K562 (cell line): ENCODE results near the gene INHBE. TPM values are rescaled to one million over a fixed set of nuclear protein-coding genes. Genes with fewer than 3 reads are reported as not detected.

Source experiments
- CC2D1A ChIP-seq: fragments of 450-650 bp; IDR thresholded peaks from 2 replicates; pipeline ENCODE4 v1.6.1; 2017; ENCODE audit warnings: mild to moderate bottlenecking
- E2F6 ChIP-seq, 2 experiments: IDR thresholded peaks; 2 replicates each; pipeline ENCODE4 v1.6.1; 2011; ENCODE audit warnings: borderline replicate concordance in 1 of 2, control low read depth in 1 of 2, low read depth in 1 of 2, low read length in 1 of 2, mild to moderate bottlenecking in 1 of 2, mixed read lengths in 1 of 2, moderate library complexity in 1 of 2; ENCODE audit not compliant: insufficient read depth in 1 of 2, insufficient read length in 1 of 2, poor library complexity in 1 of 2, severe bottlenecking in 1 of 2; ENCODE audit errors: extremely low read depth in 1 of 2
- JUN ChIP-seq, 2 experiments: sonication (generic) in 1 of 2; formaldehyde crosslinking in 1 of 2; IDR thresholded peaks; 2 replicates each; pipeline versions ENCODE4 v1.6.1 to v1.8.0; 2012 to 2022; ENCODE audit warnings: borderline replicate concordance in 2 of 2, mild to moderate bottlenecking in 2 of 2, improper control_type of control experiment in 1 of 2, low read depth in 1 of 2, low read length in 1 of 2, missing genetic modification reagents in 1 of 2
- KDM5B ChIP-seq: fragments of 200-600 bp; sonication (generic); IDR thresholded peaks from 2 replicates; pipeline ENCODE4 v1.6.1; 2012; ENCODE audit warnings: low read depth, mild to moderate bottlenecking, moderate library complexity, low read length, control low read depth, inconsistent platforms; ENCODE audit not compliant: insufficient replicate concordance
- MAX ChIP-seq: sonication (generic); formaldehyde crosslinking; IDR thresholded peaks from 2 replicates; pipeline ENCODE4 v1.9.0; 2022; ENCODE audit warnings: mild to moderate bottlenecking, missing genetic modification reagents
- NFRKB ChIP-seq: fragments of 450-650 bp; IDR thresholded peaks from 2 replicates; pipeline ENCODE4 v1.6.1; 2016; ENCODE audit warnings: low read depth
- NR2C2 ChIP-seq, 2 experiments: fragments of 200-800 bp in 1 of 2; sonication (Bioruptor generic) in 1 of 2; sonication (generic) in 1 of 2; formaldehyde crosslinking in 1 of 2; IDR thresholded peaks; 2 replicates each; pipeline versions ENCODE4 v1.6.1 to v1.8.0; 2016 to 2022; ENCODE audit warnings: mild to moderate bottlenecking in 1 of 2, missing compliant biosample characterization in 1 of 2, missing genetic modification characterization in 1 of 2, missing genetic modification reagents in 1 of 2
- PTTG1 ChIP-seq: fragments of 450-650 bp; IDR thresholded peaks from 2 replicates; pipeline ENCODE4 v1.6.1; 2016; ENCODE audit warnings: low read depth, mild to moderate bottlenecking, missing genetic modification characterization, missing compliant biosample characterization
- PURB ChIP-seq: sonication (generic); formaldehyde crosslinking; IDR thresholded peaks from 2 replicates; pipeline ENCODE4 v1.9.0; 2021; ENCODE audit warnings: low read depth, mild to moderate bottlenecking, missing genetic modification reagents
- SMAD2 ChIP-seq: fragments of 150-350 bp; IDR thresholded peaks from 2 replicates; pipeline ENCODE4 v1.6.1; 2014; ENCODE audit warnings: low read depth, mild to moderate bottlenecking, low read length
- SNRNP70 ChIP-seq: fragments of 200-400 bp; formaldehyde crosslinking; optimal IDR thresholded peaks from 2 replicates; pipeline ENCODE3; 2017; ENCODE audit warnings: low read depth, low read length
- ZBTB9 ChIP-seq: fragments of 450-650 bp; formaldehyde crosslinking; IDR thresholded peaks from 2 replicates; pipeline ENCODE4 v1.4.0; 2020; ENCODE audit warnings: mild to moderate bottlenecking, moderate library complexity
- ZFX ChIP-seq: sonication (generic); formaldehyde crosslinking; IDR thresholded peaks from 2 replicates; pipeline ENCODE4 v1.8.0; 2022; ENCODE audit warnings: mild to moderate bottlenecking, missing genetic modification reagents, moderate library complexity
- ZNF311 ChIP-seq: fragments of 250-450 bp; sonication (Bioruptor Pico); IDR thresholded peaks from 2 replicates; pipeline ENCODE4 v1.4.0; 2020; ENCODE audit warnings: mild to moderate bottlenecking, moderate library complexity
- ZNF766 ChIP-seq: fragments of 200-800 bp; sonication (Bioruptor generic); conservative IDR thresholded peaks from 2 replicates; pipeline ENCODE4 v1.6.1; 2016; ENCODE audit warnings: missing genetic modification characterization, missing compliant biosample characterization
- polyA plus RNA-seq, 8 experiments: library from polyadenylated mRNA; depleted of rRNA in 4 of 8; stranded (reverse) in 5 of 8; unstranded in 3 of 8; fragments of >200 nt; fragmentation: Nextera tagmentation in 2 of 8; fragmentation: Illumina TruSeq in 1 of 8; extraction: Ambion mirVana in 2 of 8; extraction: Trizol in 1 of 8; gene quantifications; 2 replicates each; pipeline versions ENCODE4 v1.2.1 to v1.2.3, GENCODE V29; 2011 to 2014; ENCODE audit warnings: inconsistent platforms in 1 of 8, missing spikeins in 1 of 8
- total RNA-seq, 7 experiments: library from RNA; depleted of rRNA in 6 of 7; stranded (reverse); fragments of >200 nt in 6 of 7; fragmentation: Illumina TruSeq in 2 of 7; extraction: Trizol in 2 of 7; gene quantifications; 2 replicates each; pipeline versions ENCODE4 v1.2.1 to v1.2.3, GENCODE V29; 2011 to 2021; ENCODE audit warnings: low replicate concordance in 1 of 7
- TF ChIP-seq, protein P1 (sequence below): sonication (generic); formaldehyde crosslinking; IDR thresholded peaks from 2 replicates; pipeline ENCODE4 v1.8.0; 2023; ENCODE audit warnings: missing genetic modification reagents, mild to moderate bottlenecking, borderline replicate concordance

The INHBE gene
- total and polyA plus RNA-seq, 9 of the 15 experiments (the other 6 are each of a cell fraction or from before 2014, with no cell fraction given) = 0.94 to 9.9 (median 7.3) TPM

DNA sequence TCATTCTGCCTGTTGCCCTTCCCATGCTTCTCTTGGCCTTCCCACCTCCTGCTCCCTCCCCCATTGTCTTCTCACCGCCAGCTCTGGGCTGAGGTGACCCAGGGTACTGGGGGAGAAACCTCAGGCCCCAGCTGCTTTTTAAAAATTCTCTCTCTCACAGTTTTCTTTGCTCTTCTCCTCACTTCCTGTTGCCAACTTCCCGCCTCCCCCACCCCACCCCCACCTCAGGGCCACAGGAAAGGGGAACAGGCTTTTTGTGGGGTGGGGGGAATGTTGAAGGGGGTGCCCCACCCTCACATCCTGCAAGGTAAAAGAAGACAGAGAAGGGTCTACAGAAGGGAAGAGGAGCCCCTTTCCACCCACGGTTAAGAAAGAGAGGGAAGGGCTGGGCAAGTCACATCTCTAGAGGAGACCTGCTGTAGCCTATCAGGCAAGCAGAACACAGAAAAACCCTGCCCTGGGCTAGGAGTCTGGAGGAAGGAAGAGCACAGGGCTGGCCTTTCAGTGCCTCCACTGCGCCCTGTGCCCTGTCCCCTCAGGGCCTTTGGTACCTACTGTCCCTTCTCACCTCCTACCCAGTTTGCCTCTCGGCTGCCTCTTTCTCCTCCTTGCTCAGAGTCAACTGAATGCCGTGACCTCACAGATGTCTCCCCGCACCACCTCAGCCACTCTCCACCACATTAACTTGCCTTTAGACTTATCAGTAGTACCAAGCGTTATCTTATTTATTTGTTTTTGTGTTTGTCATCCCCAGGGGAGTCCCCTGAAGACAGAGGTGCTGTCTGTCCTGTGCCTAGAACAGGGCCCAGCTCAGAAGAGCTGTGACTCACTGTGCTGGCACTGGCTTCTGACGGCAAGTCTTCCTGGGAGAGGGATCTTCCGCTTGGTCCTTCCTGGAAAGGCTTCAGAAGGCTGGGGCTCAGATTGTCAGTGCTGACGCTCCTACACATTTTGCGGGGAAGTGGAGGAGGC, 22.9 kb downstream of the INHBE start (continued):
- TF ChIP-seq E2F6 (IDR thresholded peaks at IDR 0.05; ENCODE audit: borderline replicate concordance in 1 of 2, extremely low read depth in 1 of 2, insufficient read depth in 1 of 2, insufficient read length in 1 of 2, low read depth in 1 of 2, low read length in 1 of 2, poor library complexity in 1 of 2, severe bottlenecking in 1 of 2) = peak in 1 of 2 experiments; percentile 11
- 0 out of 2 replicates have a peak, but pooled peaks have one; percentile 13 for TF ChIP-seq JUN (IDR thresholded peaks at IDR 0.05; ENCODE audit: borderline replicate concordance, low read depth, low read length)
- TF ChIP-seq JUN (CRISPR knock-in tag; IDR thresholded peaks at IDR 0.05; ENCODE audit: borderline replicate concordance) = no peak
- peak; percentile 80; the same call in 1 of the 2 replicates for TF ChIP-seq CC2D1A
- TF ChIP-seq ZBTB9 (CRISPR knock-in tag) = peak; percentile 49; the same call in 1 of the 2 replicates
- no peak for TF ChIP-seq ZNF311
- TF ChIP-seq SNRNP70 = no peak
- no peak for TF ChIP-seq PURB (CRISPR knock-in tag)
- no peak for TF ChIP-seq NR2C2 (CRISPR knock-in tag; IDR thresholded peaks at IDR 0.05)
- TF ChIP-seq NR2C2 (tag; IDR thresholded peaks at IDR 0.05) = peak; percentile 39; the same call in 1 of the 2 replicates
- TF ChIP-seq ZNF766 = 0 out of 2 replicates have a peak, but pooled peaks have one; percentile 27
- no peak for TF ChIP-seq PTTG1
- TF ChIP-seq, protein P1, sequence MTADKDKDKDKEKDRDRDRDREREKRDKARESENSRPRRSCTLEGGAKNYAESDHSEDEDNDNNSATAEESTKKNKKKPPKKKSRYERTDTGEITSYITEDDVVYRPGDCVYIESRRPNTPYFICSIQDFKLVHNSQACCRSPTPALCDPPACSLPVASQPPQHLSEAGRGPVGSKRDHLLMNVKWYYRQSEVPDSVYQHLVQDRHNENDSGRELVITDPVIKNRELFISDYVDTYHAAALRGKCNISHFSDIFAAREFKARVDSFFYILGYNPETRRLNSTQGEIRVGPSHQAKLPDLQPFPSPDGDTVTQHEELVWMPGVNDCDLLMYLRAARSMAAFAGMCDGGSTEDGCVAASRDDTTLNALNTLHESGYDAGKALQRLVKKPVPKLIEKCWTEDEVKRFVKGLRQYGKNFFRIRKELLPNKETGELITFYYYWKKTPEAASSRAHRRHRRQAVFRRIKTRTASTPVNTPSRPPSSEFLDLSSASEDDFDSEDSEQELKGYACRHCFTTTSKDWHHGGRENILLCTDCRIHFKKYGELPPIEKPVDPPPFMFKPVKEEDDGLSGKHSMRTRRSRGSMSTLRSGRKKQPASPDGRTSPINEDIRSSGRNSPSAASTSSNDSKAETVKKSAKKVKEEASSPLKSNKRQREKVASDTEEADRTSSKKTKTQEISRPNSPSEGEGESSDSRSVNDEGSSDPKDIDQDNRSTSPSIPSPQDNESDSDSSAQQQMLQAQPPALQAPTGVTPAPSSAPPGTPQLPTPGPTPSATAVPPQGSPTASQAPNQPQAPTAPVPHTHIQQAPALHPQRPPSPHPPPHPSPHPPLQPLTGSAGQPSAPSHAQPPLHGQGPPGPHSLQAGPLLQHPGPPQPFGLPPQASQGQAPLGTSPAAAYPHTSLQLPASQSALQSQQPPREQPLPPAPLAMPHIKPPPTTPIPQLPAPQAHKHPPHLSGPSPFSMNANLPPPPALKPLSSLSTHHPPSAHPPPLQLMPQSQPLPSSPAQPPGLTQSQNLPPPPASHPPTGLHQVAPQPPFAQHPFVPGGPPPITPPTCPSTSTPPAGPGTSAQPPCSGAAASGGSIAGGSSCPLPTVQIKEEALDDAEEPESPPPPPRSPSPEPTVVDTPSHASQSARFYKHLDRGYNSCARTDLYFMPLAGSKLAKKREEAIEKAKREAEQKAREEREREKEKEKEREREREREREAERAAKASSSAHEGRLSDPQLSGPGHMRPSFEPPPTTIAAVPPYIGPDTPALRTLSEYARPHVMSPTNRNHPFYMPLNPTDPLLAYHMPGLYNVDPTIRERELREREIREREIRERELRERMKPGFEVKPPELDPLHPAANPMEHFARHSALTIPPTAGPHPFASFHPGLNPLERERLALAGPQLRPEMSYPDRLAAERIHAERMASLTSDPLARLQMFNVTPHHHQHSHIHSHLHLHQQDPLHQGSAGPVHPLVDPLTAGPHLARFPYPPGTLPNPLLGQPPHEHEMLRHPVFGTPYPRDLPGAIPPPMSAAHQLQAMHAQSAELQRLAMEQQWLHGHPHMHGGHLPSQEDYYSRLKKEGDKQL (CRISPR knock-in tag) = no peak
- no peak for TF ChIP-seq SMAD2
- TF ChIP-seq KDM5B = peak; percentile 30
- TF ChIP-seq NFRKB = no peak
- TF ChIP-seq MAX (CRISPR knock-in tag) = peak; percentile 21; the same call in 1 of the 2 replicates
- 0 out of 2 replicates have a peak, but pooled peaks have one; percentile 2 for TF ChIP-seq ZFX (CRISPR knock-in tag)
